Nephron (organoid): ENCODE results near the gene BTBD6.

Experiments
- H3K27ac Mint-ChIP-seq, 3 experiments: 2 replicates each; pipeline ENCODE4 v1.8.0; 2020; ENCODE audit warnings: mixed read lengths in 3 of 3, mild to moderate bottlenecking in 2 of 3, moderate library complexity in 1 of 3
- H3K27me3 Mint-ChIP-seq: 2 replicates; pipeline ENCODE4 v1.8.0; 2021; ENCODE audit warnings: low read depth, mild to moderate bottlenecking, moderate library complexity, mixed read lengths
- H3K36me3 Mint-ChIP-seq: 2 replicates; pipeline ENCODE4 v1.8.0; 2020; ENCODE audit warnings: low read depth, mixed read lengths
- H3K4me1 Mint-ChIP-seq: 2 replicates; pipeline ENCODE4 v1.8.0; 2020; ENCODE audit warnings: mixed read lengths
- H3K4me3 Mint-ChIP-seq, 3 experiments: 2 replicates each; pipeline ENCODE4 v1.8.0; 2020; ENCODE audit warnings: mild to moderate bottlenecking in 3 of 3, mixed read lengths in 3 of 3, moderate library complexity in 2 of 3
- H3K9me3 Mint-ChIP-seq: 2 replicates; pipeline ENCODE4 v1.8.0; 2020; ENCODE audit warnings: mixed read lengths
- CTCF ChIP-seq, 3 experiments: fragments of 200-600 bp; sonication (generic); IDR thresholded peaks; one replicate each; pipeline ENCODE4 v1.5.0; 2021; ENCODE audit warnings: antibody characterized with exemption in 3 of 3; ENCODE audit not compliant: unreplicated experiment in 3 of 3

Gene BTBD6

GRCh38 chr14:105269405-105269804 lies 21.1 kb downstream of the BTBD6 start:
- no peaks in the 10 kb centered on the region for H3K9me3 Mint-ChIP-seq
- no peaks in the 10 kb centered on the region for H3K4me1 Mint-ChIP-seq
- H3K27ac Mint-ChIP-seq, result no peak overlapping the region
- H3K36me3 Mint-ChIP-seq, result peaks cover 10% of the 10 kb centered on the region
- no peak overlapping the region for H3K4me3 Mint-ChIP-seq
- no peak for TF ChIP-seq CTCF (IDR thresholded peaks at IDR 0.05; ENCODE audit: unreplicated experiment in 3 of 3)
- H3K27me3 Mint-ChIP-seq, result peaks cover 3% of the 10 kb centered on the region

- no peak for TF ChIP-seq CTCF (IDR thresholded peaks at IDR 0.05; ENCODE audit: unreplicated experiment in 3 of 3)
- H3K4me3 Mint-ChIP-seq, result no peak overlapping the region
- peaks cover 3% of the 10 kb centered on the region for H3K27me3 Mint-ChIP-seq
- H3K9me3 Mint-ChIP-seq, result no peaks in the 10 kb centered on the region
- H3K4me1 Mint-ChIP-seq, result peaks cover 9% of the 10 kb centered on the region
- peaks cover 6% of the 10 kb centered on the region for H3K36me3 Mint-ChIP-seq
- H3K27ac Mint-ChIP-seq, result peak overlapping the region in 1 of 3 experiments; percentile 14
These were observed 23.0 kb downstream of the BTBD6 start for GRCh38 chr14:105271224-105271890.

GRCh38 chr14:105272623-105273022 lies 24.3 kb downstream of the BTBD6 start:
- Mint-ChIP-seq H3K27ac (peak overlapping the region in 2 of 3 experiments; percentile 75 to 80), H3K4me3 (no peak overlapping the region), H3K4me1 (peaks cover 9% of the 10 kb centered on the region), H3K27me3 (peaks cover 3% of the 10 kb centered on the region), H3K36me3 (peaks cover 6% of the 10 kb centered on the region), H3K9me3 (no peaks in the 10 kb centered on the region)
- TF ChIP-seq CTCF (IDR thresholded peaks at IDR 0.05; ENCODE audit: unreplicated experiment in 3 of 3), result no peak

GRCh38 chr14:105273062-105273461 lies 24.7 kb downstream of the BTBD6 start:
- Mint-ChIP-seq H3K4me3 (no peak overlapping the region), H3K4me1 (peaks cover 9% of the 10 kb centered on the region), H3K36me3 (peaks cover 6% of the 10 kb centered on the region), H3K27ac (peak overlapping the region in 2 of 3 experiments; percentile 75 to 80), H3K27me3 (peaks cover 3% of the 10 kb centered on the region), H3K9me3 (no peaks in the 10 kb centered on the region)
- TF ChIP-seq CTCF (IDR thresholded peaks at IDR 0.05; ENCODE audit: unreplicated experiment in 3 of 3), result no peak

GRCh38 chr14:105274637-105275036 lies 26.3 kb downstream of the BTBD6 start:
- peak overlapping the region in 2 of 3 experiments; percentile 73 to 86 for H3K27ac Mint-ChIP-seq

More at GRCh38 chr14:105274637-105275036, 26.3 kb downstream of the BTBD6 start:
- Mint-ChIP-seq H3K27me3 (no peaks in the 10 kb centered on the region), H3K4me1 (peaks cover 9% of the 10 kb centered on the region), H3K36me3 (peaks cover 6% of the 10 kb centered on the region), H3K9me3 (no peaks in the 10 kb centered on the region), H3K4me3 (no peak overlapping the region)
- TF ChIP-seq CTCF (IDR thresholded peaks at IDR 0.05; ENCODE audit: unreplicated experiment in 3 of 3), result no peak
